Glomerular visceral epithelial cell (primary cell): ENCODE data around the gene EXOC4.

Experiments
- DNase-seq: peaks from one replicate; pipeline ENCODE4 v3.0.0-alpha.2; 2016; ENCODE audit errors: extremely low spot score

The EXOC4 gene

GRCh38 chr7:133704453-133704852 lies 451.6 kb downstream of the EXOC4 start:
- peak; percentile 6 for DNase-seq

GRCh38 chr7:133705596-133705995 lies 452.7 kb downstream of the EXOC4 start:
- DNase-seq, result peak; percentile 85

DNA sequence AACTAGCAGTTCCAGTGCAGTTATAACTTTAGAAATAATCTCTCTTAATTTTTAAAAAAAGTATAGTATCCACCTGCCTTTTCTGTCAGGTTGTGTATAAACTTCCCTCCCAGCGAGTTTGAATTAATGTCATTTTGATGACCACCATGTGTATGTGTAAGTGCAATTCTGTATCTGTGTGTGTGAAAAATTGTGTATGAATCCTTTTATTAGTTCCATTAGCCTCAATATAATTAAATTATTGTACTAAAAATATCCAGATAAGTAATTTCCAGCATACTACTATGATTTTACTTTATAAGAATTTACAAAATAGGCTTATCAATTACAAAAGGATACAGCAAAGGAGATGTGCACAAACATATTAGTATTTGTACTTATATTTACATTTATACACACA lies 453.1 kb downstream of the EXOC4 start:
- no peak for DNase-seq

DNA sequence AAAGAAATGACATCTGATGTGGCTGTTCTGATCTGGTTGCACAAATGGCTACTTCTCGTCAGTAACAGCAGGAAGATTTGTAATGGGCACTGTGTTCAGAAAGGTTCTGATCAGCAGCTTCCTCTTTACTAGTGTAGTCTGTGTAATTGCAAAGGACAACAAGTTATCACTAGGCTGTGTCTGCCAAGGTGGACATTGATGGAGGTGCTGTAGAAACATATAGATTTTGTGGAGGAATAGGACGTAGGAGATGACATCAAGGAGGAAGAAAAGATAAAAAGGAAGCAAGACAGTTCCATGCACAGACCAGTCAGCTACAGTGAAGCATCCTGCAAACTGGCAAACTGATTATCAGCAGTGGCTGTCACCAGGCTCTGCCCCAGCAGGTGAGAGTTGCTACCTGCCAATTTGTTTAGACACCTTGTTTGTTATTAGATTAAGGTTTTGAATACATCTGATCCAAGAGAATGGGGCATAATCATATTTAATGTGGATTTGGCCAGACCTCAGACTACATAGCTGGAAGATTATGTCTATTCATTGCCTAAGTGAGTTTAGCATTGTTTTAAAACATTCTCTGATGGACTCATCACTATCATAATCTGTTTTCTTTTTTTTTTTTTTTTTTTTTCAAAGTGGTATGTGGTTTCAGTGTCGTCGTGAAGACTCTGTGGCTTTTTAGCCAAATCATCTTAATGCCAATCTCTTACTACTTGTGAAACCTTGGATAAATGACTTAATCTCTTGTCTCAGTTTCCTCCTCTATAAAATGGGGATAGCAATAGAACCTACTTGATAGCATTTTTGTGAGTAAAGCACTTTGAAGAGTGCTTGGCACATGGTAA lies 456.4 kb downstream of the EXOC4 start:
- peak; percentile 16 for DNase-seq

GRCh38 chr7:133712544-133712943 lies 459.7 kb downstream of the EXOC4 start:
- no peak for DNase-seq

DNA sequence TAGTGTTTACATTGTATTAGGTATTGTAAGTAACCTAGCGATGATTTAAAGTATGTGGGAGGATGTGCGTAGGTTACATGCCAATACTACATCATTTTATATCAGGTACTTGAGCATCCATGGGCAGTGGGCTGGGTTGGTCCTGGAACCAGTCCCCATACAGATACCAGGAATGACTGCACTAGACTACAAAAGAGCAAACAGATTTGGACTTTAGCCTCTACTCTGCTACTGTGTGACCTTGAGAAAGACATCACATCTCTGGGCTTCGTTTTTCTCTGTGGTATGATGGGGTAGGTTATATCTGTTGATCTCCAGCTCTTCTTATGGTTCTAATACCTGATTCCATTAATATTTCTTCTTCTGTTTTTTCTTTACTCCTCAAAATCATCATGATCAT lies 461.8 kb downstream of the EXOC4 start:
- DNase-seq, result no peak

DNA sequence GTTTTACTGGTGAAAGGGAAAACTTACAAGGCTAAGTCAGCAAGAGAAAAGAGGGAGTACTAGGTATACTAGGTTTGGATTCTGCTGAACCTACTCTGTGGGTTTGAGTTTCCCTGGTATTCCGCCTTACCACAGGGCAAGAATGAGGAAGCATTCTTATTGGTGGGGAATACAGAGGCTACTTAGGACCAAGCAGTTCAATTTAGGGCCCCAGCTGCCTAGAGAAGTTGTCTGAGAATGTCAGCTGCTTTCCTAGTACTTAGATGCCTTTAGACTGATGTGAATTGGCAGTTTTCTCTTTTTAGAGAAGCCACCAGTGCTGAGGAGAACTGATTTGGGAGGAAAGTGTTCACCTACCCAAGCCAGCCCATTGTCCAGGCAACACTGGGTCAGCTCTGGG lies 465.3 kb downstream of the EXOC4 start:
- no peak for DNase-seq

GRCh38 chr7:133723044-133723443 lies 470.2 kb downstream of the EXOC4 start:
- no peak for DNase-seq

- no peak for DNase-seq
Measured at GRCh38 chr7:133724148-133724547, 471.3 kb downstream of the EXOC4 start.

DNA sequence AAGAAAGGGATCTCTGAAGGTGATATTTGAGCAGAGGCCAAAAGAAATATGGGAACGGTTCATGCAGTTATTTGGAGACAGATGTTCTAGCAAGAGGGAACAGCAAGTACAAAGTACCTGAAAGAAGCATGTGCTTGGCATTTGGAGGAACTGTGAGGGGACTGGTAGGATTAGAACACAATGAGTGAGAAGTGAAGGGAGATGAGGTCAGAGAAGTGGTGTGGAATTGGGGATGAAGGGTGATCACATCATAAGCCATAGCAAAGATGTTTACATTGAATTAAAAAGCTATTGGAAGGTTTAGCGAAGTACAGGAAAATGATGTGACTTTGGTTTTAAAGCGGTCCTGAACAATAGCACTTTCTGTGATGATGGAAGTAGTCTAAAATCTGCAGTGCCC lies 471.8 kb downstream of the EXOC4 start:
- DNase-seq, result no peak

DNA sequence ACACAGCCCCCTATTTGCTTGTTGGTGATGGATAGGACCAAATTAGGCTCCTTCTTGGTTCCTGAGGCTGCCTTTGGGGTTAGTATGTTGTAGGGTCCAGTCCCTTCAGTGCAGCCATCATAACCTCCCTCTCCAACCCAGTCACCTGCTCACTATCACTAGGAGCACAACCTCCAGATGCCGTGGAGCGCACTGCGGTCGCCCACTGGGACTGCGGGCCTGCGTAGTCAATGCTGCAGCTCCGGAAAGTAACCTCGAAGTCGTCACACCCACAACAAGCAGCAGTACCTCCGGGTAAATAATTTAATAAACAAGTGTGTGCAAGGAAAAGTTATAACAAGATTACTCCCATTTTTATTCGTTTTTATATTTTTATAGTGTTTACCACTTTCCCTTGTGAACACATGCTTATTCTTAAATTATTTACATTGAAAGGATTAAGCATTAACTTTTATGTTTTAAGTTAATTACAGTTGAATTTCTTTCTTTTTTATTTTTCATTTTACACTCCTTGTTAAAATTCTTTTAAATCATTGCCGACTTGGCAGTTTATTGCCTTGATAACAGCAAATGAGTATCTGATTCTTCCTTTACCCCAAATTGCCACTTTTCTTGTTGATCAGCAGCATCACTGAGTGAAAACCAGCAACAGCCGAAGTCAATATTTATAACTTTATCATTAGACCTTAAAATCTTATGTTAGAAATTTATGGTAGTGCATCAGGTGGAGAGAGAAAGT lies 474.8 kb downstream of the EXOC4 start:
- no peak for DNase-seq

DNA sequence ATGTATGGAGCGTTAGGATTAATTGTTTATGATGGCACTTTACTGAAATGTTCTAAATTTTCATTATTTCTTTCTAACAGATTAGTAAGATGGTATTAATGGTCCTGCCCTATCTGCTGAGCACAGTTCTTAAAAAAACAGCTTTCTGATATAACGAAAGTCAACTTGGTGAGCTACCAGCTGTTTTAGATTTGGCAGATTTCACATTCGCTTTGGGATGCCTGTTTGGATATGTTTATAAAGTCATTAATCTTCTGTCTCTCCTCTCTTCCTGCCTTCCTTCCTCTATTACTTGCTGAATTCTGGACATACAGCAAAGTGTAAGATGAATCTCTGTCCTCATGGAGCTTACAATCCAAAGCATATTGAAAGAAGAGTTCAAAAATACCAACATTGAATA lies 477.5 kb downstream of the EXOC4 start:
- DNase-seq, result no peak

GRCh38 chr7:133733401-133733800 lies 480.5 kb downstream of the EXOC4 start:
- DNase-seq, result no peak

DNA sequence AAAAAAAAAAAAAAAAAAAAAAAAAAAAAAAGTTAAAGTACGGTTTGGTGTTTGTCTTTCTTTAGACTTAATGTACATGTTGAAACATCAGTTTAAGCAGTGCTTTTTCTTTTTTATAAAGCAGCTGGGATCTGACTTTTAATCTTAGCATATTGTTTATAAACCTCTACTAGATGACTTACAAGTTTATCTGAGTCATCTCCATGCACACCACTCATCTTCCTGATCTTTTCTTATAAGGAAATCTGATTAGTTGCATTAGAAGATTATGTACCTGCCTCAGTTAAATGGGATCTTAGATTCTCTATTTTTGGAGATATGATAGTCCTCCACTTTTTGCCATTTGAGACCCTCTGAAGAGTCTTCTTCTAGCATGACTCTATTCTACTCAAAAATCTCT lies 482.3 kb downstream of the EXOC4 start:
- no peak for DNase-seq

DNA sequence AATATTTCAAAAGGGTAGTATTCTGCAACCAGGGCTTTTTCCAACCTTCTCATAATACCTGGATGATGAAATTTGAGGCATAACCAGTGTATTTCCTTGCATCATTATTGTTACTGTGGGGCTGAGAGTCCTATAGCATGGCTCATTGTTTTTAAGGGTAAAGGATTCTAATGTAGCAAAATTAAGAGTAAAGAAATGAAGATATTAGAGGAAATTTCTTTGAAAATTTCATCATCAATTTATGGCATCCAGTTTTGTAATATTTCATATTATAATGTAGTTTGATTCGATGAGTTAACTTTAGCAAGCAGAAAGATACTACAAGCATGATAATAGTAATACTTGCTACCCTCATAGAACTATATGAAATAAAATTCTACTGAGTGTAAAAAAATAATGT lies 486.9 kb downstream of the EXOC4 start:
- no peak for DNase-seq

GRCh38 chr7:133741078-133741477 lies 488.2 kb downstream of the EXOC4 start:
- no peak for DNase-seq

GRCh38 chr7:133741703-133742102 lies 488.8 kb downstream of the EXOC4 start:
- no peak for DNase-seq

- peak; percentile 17 for DNase-seq
Measured at GRCh38 chr7:133742709-133743538, 490.0 kb downstream of the EXOC4 start.

DNA sequence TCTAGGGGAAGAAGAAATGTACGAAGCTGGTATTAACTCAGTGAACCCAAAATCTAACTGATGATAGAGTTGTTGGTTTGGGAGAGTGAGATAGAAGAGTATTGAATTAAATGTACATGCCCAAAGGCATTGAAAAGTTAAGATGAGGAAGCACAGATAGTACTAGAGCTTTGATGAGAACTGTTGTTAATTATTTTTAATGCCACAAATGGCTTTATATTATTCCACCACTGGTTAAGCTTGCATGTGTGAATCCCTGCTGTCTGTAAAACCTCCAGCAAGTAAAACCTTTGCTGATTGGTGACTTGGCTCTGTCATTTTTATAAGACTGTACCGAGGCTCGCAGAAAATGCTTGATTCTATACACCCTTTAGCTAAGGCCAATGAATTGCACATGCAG lies 491.6 kb downstream of the EXOC4 start:
- DNase-seq, result no peak

- DNase-seq, result no peak
Measured at GRCh38 chr7:133746305-133746704, 493.4 kb downstream of the EXOC4 start.

GRCh38 chr7:133746847-133747246 lies 494.0 kb downstream of the EXOC4 start:
- no peak for DNase-seq
